NK-92 (cell line): ENCODE results near the gene CWC25.

Experiments
- DNase-seq: peaks from one replicate; lab custom pipeline; 2025; ENCODE audit not compliant: unreplicated experiment; lab: John Stamatoyannopoulos, UW

Gene CWC25

GRCh38 chr17:38853292-38854219 is 28.4 kb upstream of the CWC25 start, which contains the start of gene RPL23:
Gene RPL23, minus strand, starts transcription at chr17:38853721. Its CDS starts 11 bp downstream, at chr17:38853710.
- peak; percentile 60 for DNase-seq

GRCh38 chr17:38852771-38853291 is 27.7 kb upstream of the CWC25 start:
- no peak for DNase-seq

GRCh38 chr17:38851434-38851833 is 26.3 kb upstream of the CWC25 start:
- DNase-seq, result no peak

- DNase-seq, result no peak
These were observed 25.3 kb upstream of the CWC25 start for GRCh38 chr17:38850374-38850773.

GRCh38 chr17:38848939-38849605 is 24.0 kb upstream of the CWC25 start:
- no peak for DNase-seq

GRCh38 chr17:38848557-38848891 is 23.4 kb upstream of the CWC25 start:
- no peak for DNase-seq

- DNase-seq, result no peak
These were observed 19.2 kb upstream of the CWC25 start for GRCh38 chr17:38844261-38844757.

- DNase-seq, result no peak
These were observed 684 bp upstream of the CWC25 start for GRCh38 chr17:38825762-38826247.

GRCh38 chr17:38815576-38816193 is 9.4 kb downstream of the CWC25 start:
- no peak for DNase-seq

GRCh38 chr17:38809828-38810227 is 15.3 kb downstream of the CWC25 start:
- DNase-seq, result no peak

GRCh38 chr17:38800237-38800760 is 24.8 kb downstream of the CWC25 start:
- DNase-seq, result no peak

GRCh38 chr17:38799501-38800236 is 25.5 kb downstream of the CWC25 start, which contains the start of gene PIP4K2B:
Gene PIP4K2B, minus strand, starts transcription at chr17:38799556. Its CDS starts 132 bp downstream, at chr17:38799424.
- peak; percentile 25 for DNase-seq

- DNase-seq, result no peak
These were observed 26.3 kb downstream of the CWC25 start for GRCh38 chr17:38798614-38799500.

- DNase-seq, result no peak
These were observed 27.3 kb downstream of the CWC25 start for GRCh38 chr17:38797828-38798227.

GRCh38 chr17:38797158-38797490 is 28.0 kb downstream of the CWC25 start:
- DNase-seq, result no peak

GRCh38 chr17:38796451-38797157 is 28.5 kb downstream of the CWC25 start:
- no peak for DNase-seq

GRCh38 chr17:38794221-38794620 is 30.9 kb downstream of the CWC25 start:
- DNase-seq, result no peak

GRCh38 chr17:38791162-38791561 is 34.0 kb downstream of the CWC25 start:
- DNase-seq, result no peak
